Measurements from ENCODE around the gene APOL6. TPM values are rescaled to one million over a fixed set of nuclear protein-coding genes. Genes with fewer than 3 reads are reported as not detected.

Gene APOL6
- total and polyA plus RNA-seq, 9 of the 15 experiments (the other 6 are each of a cell fraction or from before 2014, with no cell fraction given), result 0.29 to 1.2 (median 0.70) TPM

- H4K20me1 ChIP-seq (replicated peaks; ENCODE audit: control insufficient read depth, insufficient read depth, low read length), result no peaks in the 10 kb centered on the region
- H3K4me2 ChIP-seq (ENCODE audit: insufficient read depth, low read length), result no peak overlapping the region
- intact Hi-C loops (cut with micrococcal nuclease), result loop anchor here (10.0 kb wide), 1 partner anchor 198 kb away; no protein-coding TSS in a partner anchor
- H3K27me3 ChIP-seq (ENCODE audit: control insufficient read depth in 2 of 2, insufficient read depth in 2 of 2, low read length in 2 of 2), result peaks cover 0 to 16% of the 10 kb centered on the region in 2 experiments; a peak in 2 of 5 replicates
- POLR2A ChIA-PET, result interaction anchor here (0.5 to 0.7 kb wide), 2 partner anchors 11 to 145 kb away, joined by 3 to 5 read pairs; partner anchors contain the start of gene APOL6
- DNase-seq (ENCODE audit: extremely low read depth in 1 of 4, low spot score in 3 of 4) (no peak), ATAC-seq (no peak), FAIRE-seq (no peak)
- H3K36me3 ChIP-seq (ENCODE audit: control insufficient read depth, insufficient read depth, low read length), result no peaks in the 10 kb centered on the region
- H3K9me1 ChIP-seq (ENCODE audit: control insufficient read depth, insufficient read depth, low read length), result no peaks in the 10 kb centered on the region
- BruUV-seq (replicated peaks), result no TSS peak
- H3K79me2 ChIP-seq (ENCODE audit: control insufficient read depth, insufficient read depth, low read length), result no peaks in the 10 kb centered on the region
- in situ Hi-C loops (cut with MboI), result no loop called here
- CTCF ChIA-PET (ENCODE audit: low intra/inter-chr PET ratio), result no interaction called here
- H3K9me3 ChIP-seq (replicated peaks; ENCODE audit: control insufficient read depth, insufficient read depth, low read depth, low read length), result no peaks in the 10 kb centered on the region
- no peak overlapping the region for H2AFZ ChIP-seq (ENCODE audit: low read depth, low read length)
- WGBS (ENCODE audit: insufficient coverage, low coverage, missing lambda C conversion rate), result 18% methylated on average over 5 of the region's 5 CpGs
- H3K27ac ChIP-seq (ENCODE audit: extremely low read depth, low read depth, low read length), result no peak overlapping the region
- H3K4me3 ChIP-seq, result no peak overlapping the region
- H3K4me1 ChIP-seq (replicated peaks in 1 of 2; ENCODE audit: control insufficient read depth in 2 of 2, insufficient read depth in 2 of 2, low read length in 2 of 2), result peaks cover 0 to 5% of the 10 kb centered on the region in 2 experiments; a peak in 3 of 5 replicates
- no peak overlapping the region for H3K9ac ChIP-seq (ENCODE audit: insufficient read depth in 1 of 2, low read depth in 2 of 2, low read length in 2 of 2)
- TF ChIP-seq CAMTA2 (CRISPR knock-in tag; conservative IDR thresholded peaks at IDR 0.05) (no peak), ZBTB1 (CRISPR knock-in tag; IDR thresholded peaks at IDR 0.05; ENCODE audit: borderline replicate concordance, low read depth) (no peak), ERF (CRISPR knock-in tag; IDR thresholded peaks at IDR 0.05) (no peak), SFPQ (IDR thresholded peaks at IDR 0.05; ENCODE audit: low read depth, low read length) (no peak), NFYB (IDR thresholded peaks at IDR 0.05; ENCODE audit: extremely low read depth, insufficient read length) (no peak), BACH1 (tag; IDR thresholded peaks at IDR 0.05) (no peak), ZNF644 (tag; IDR thresholded peaks at IDR 0.05; ENCODE audit: low read depth) (no peak), KDM4B (IDR thresholded peaks at IDR 0.05; ENCODE audit: borderline replicate concordance in 2 of 2, low read depth in 1 of 2) (no peak), GATAD2A (IDR thresholded peaks at IDR 0.05) (no peak), PHTF2 (CRISPR knock-in tag; IDR thresholded peaks at IDR 0.05) (no peak), E2F3 (CRISPR knock-in tag; IDR thresholded peaks at IDR 0.05) (no peak), RBM14 (IDR thresholded peaks at IDR 0.05; ENCODE audit: borderline replicate concordance, insufficient read depth, low read depth, low read length) (no peak), USF2 (CRISPR knock-in tag; IDR thresholded peaks at IDR 0.05) (no peak), POLR2AphosphoS2 (IDR thresholded peaks at IDR 0.05; ENCODE audit: low read length) (no peak), NFATC3 (IDR thresholded peaks at IDR 0.05) (no peak), RBM17 (IDR thresholded peaks at IDR 0.05; ENCODE audit: borderline replicate concordance, low read depth, low read length) (no peak), DEAF1 (CRISPR knock-in tag; IDR thresholded peaks at IDR 0.05) (no peak), SRSF9 (IDR thresholded peaks at IDR 0.05; ENCODE audit: borderline replicate concordance, low read depth, low read length) (no peak)
Observed at GRCh38 chr22:35637254-35637653, 11.0 kb upstream of the APOL6 start.
